ENCODE measurements around the gene SMARCD2.
"Not testable (repeated sequence)": the region's sequence is repeated elsewhere in the genome, so short reads cannot be mapped to it uniquely, and the experiment has no call there.

SMARCD2 gene

DNA sequence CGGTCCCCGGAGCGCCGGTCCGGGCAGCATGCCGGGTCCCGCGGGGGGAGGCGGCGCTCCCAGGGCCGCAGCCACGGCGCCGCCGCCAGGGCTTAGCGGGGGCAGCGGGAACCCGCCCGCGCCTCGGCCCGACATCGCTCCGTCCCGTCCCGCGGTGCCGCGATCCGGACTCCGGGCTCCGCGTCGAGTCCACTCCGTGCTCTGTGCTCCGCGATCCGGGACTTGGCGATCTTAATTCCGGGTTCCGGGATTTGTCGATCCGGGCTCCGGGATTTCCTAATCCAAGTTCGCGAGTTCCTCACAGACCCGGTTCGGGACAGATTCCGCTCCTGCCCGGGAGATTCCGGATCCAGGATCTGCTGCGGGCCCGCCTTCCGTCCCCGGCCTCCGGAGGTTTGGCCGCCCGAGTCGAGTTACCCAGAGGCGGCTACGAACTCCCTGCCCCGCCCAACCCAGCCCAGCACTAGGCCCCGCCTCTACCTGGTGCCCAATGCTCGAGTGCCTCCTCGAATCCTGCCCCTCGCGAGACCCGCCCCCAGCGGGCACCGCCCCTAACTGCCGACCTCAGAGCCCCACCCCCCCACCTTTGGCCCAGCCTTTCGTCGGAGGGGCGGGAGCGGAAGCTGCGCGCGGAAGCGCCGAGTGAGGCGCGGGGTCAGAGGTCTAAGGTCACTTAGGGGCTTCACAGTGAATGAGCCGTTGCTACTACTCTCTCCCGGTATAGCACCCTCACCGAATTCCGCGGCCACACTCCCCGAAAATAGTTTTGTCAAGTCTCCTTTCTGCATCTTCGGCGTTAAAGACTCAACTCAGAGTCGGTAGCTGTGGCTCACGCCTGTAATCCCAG lies at the start of gene SMARCD2:
Gene SMARCD2, minus strand, starts transcription at position 146 of the 847 bp plus-strand sequence. Its CDS starts 11 bp downstream, at position 135.
- DNase-seq (ENCODE audit: low spot score) = peak; percentile 99

DNA sequence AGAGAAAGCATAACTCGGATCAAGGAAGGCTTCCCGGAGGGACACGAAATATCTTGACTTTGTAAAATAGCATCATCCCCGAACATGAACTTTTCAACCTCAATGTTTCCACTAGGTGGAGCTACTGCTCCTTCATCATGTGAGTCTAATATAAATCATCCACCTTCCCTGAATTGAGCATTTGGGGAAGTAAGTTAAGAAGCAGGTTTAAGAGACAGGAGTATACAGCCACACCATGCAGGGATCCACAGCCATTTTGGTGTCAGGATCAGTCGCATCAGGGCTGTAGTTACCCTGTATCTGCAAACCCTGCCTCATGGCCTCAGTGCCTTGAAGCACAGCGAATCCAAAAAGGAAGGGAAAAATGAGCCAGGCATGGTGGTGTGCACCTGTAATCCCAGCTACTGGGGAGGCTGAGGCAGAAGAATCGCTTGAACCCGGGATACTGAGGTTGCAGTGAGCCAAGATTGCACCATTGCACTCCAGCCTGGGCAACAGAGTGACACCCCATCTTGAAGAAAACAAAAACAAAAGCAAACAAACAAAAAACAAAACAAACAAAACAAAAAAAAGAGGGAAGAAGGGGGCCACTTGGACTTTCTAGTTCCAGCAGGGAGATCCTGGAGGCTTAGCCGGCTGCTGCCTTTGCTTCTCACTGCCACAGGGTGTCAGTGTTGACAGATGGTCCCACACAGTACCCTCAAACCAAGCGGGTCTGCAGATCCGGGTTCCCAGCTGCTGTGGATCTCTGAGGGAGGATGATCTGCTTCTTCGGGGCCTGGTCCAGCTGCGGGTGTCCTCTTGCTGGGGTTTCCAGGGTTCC lies 46.8 kb upstream of the SMARCD2 start:
- DNase-seq (ENCODE audit: low spot score) = peak; percentile 47

GRCh38 chr17:63885119-63885518 lies 42.6 kb upstream of the SMARCD2 start:
- DNase-seq (ENCODE audit: low spot score) = not testable (repeated sequence)

GRCh38 chr17:63882626-63883126 lies 40.2 kb upstream of the SMARCD2 start:
- not testable (repeated sequence) for DNase-seq (ENCODE audit: low spot score)

- peak; percentile 71 for DNase-seq (ENCODE audit: low spot score)
Measured at GRCh38 chr17:63881935-63882601, 39.6 kb upstream of the SMARCD2 start, which contains the start of gene GH2. GH2 (minus strand) TSS chr17:63881944; CDS start chr17:63881801, 143 bp downstream.

DNA sequence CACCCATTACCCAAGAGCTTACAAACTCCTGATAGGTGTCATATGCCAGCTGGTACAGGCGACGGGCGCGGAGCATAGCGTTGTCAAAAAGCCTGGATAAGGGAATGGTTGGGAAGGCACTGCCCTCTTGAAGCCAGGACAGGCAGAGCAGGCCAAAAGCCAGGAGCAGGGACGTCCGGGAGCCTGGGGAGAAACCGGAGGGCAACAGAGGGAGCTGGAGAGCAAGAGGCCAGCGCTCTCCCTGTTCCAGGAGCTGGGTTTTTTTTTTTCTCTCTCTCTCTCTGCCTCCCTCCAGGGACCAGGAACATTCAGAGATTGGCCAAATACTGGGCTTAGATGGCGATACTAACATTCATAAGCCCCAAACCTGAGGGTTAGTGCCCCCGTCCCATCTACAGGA lies 38.9 kb upstream of the SMARCD2 start:
- not testable (repeated sequence) for DNase-seq (ENCODE audit: low spot score)

GRCh38 chr17:63880706-63881105 lies 38.2 kb upstream of the SMARCD2 start:
- DNase-seq (ENCODE audit: low spot score) = no peak

DNA sequence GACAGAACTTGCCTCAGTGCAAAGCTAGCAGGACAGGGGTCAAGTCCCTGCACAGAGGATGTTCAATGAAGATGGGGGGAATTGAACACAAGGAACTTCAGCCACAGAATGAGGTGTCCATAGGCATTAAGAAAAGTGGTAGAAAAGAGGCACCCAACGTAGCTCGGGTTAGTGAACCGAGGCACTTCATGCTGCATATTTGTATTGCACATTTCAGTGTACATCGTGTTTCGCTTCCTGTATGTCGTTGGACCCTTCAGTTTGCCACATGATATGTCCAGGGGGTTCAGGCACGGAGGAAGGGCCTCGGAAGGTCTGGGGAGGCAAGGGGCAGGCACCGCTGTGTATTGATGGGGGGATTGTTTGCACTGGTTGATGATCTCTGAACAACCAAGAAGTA lies 35.9 kb upstream of the SMARCD2 start:
- DNase-seq (ENCODE audit: low spot score) = not testable (repeated sequence)

GRCh38 chr17:63874693-63875092 lies 32.2 kb upstream of the SMARCD2 start:
- not testable (repeated sequence) for DNase-seq (ENCODE audit: low spot score)

- DNase-seq (ENCODE audit: low spot score) = not testable (repeated sequence)
Measured at GRCh38 chr17:63874061-63874626, 31.7 kb upstream of the SMARCD2 start.

- not testable (repeated sequence) for DNase-seq (ENCODE audit: low spot score)
Measured at GRCh38 chr17:63873577-63873976, 31.1 kb upstream of the SMARCD2 start, which contains the start of gene CSH2. CSH2 (minus strand) TSS chr17:63873677; CDS start chr17:63873614, 63 bp downstream.

GRCh38 chr17:63871646-63872365 lies 29.3 kb upstream of the SMARCD2 start:
- not testable (repeated sequence) for DNase-seq (ENCODE audit: low spot score)

DNA sequence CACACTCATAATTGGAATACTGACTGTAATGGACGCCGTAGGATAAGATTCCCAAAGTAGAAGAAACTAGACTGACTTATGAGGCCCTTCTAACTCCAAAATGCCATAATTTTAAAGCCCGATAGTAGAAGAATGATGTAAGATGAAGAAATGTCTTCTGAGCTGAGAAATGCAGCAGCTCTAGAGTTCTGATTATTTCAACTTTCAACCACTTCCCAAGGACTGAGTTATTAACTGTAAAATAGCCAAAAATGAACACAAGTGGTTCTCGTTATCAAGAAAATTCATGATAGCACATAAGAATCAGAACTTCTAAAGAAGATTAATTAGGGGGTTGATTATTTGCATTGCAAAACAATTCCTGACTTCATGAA lies 27.8 kb upstream of the SMARCD2 start:
- DNase-seq (ENCODE audit: low spot score) = not testable (repeated sequence)

GRCh38 chr17:63869491-63870291 lies 27.2 kb upstream of the SMARCD2 start:
- DNase-seq (ENCODE audit: low spot score) = not testable (repeated sequence)

DNA sequence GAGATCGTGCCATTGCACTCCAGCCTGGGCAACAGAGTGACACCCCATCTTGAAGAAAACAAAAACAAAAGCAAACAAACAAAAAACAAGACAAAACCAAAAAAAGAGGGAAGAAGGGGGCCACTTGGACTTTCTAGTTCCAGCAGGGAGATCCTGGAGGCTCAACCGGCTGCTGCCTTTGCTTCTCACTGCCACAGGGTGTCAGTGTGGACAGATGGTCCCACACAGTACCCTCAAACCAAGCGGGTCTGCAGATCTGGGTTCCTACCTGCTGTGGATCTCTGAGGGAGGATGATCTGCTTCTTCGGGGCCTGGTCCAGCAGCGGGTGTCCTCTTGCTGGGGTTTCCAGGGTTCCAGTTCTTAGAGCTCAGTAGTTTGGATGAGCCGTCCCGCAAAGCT lies 24.1 kb upstream of the SMARCD2 start:
- DNase-seq (ENCODE audit: low spot score) = not testable (repeated sequence)

- DNase-seq (ENCODE audit: low spot score) = no peak
Measured at GRCh38 chr17:63859257-63859656, 16.8 kb upstream of the SMARCD2 start.

- DNase-seq (ENCODE audit: low spot score) = not testable (repeated sequence)
Measured at GRCh38 chr17:63856425-63856824, 13.9 kb upstream of the SMARCD2 start.

GRCh38 chr17:63855185-63855584 lies 12.7 kb upstream of the SMARCD2 start:
- DNase-seq (ENCODE audit: low spot score) = no peak

DNA sequence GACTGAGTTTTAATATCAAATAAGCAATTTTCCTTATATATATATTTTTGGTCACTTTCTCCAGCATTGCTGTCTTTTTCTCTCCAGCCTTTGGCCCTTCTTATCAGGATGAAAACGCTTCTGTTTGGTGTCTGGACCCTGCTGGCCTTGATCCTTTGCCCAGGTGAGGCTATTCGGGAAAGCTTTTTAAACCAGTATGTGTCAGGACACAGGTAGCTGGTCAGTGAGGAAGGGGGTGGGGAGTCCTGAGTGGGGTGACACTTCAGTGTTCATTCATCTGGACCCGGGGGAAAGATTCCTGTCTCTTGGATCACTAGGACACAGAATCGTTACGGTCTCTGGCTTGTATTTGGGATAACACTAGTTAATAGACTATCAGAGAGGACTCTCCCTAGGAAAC lies 12.2 kb upstream of the SMARCD2 start:
- DNase-seq (ENCODE audit: low spot score) = no peak

DNA sequence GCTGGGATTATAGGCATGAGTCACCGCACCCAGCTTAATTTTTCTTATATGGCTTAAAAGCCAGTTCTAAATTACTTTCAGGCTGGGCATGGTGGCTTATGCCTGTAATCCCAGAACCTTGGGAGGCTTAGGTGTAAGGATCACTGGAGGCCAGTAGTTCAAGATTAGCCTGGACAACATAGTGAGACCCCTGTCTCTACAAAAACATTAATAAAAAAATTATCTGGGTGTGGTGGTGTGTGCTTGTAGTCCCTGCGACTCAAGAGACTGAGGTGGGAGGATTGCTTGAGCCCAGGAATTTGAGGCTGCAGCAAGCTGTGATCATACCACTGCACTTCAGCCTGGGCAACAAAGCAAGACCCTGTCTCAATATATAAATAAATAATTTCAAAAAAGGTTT lies 10.8 kb upstream of the SMARCD2 start:
- no peak for DNase-seq (ENCODE audit: low spot score)

All from CD4-positive, alpha-beta T cell treated with Interleukin-2 at 100 ng/mL for 4 hours (primary cell).